ENCODE data around the gene OPN1MW3. TPM values are rescaled to one million over a fixed set of nuclear protein-coding genes. Genes with fewer than 3 reads are reported as not detected.
A peak's percentile ranks its signal among the peaks of the same experiment; 100 is the strongest.
"Not testable (repeated sequence)": the region's sequence is repeated elsewhere in the genome, so short reads cannot be mapped to it uniquely, and the experiment has no call there.

OPN1MW3 gene
- not detected for total RNA-seq
- not detected for polyA plus RNA-seq
- long read RNA-seq, donor 1: 0 reads
- long read RNA-seq, donor 2: 0 reads
- long read RNA-seq, donor 3: 0 reads
- long read RNA-seq, donor 4: 0 reads
- long read RNA-seq, donor 5: 0 reads

DNA sequence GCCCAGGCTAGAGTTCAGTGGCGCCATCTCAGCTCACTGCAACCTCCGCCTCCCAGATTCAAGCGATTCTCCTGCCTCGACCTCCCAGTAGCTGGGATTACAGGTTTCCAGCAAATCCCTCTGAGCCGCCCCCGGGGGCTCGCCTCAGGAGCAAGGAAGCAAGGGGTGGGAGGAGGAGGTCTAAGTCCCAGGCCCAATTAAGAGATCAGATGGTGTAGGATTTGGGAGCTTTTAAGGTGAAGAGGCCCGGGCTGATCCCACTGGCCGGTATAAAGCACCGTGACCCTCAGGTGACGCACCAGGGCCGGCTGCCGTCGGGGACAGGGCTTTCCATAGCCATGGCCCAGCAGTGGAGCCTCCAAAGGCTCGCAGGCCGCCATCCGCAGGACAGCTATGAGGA lies at the start of gene OPN1MW3:
Gene OPN1MW3 (plus strand): TSS at position 301 of the 400 bp plus-strand sequence. CDS start 38 bp downstream, at position 339.
- not testable (repeated sequence) for H3K9ac ChIP-seq (ENCODE audit: insufficient read depth in 1 of 2, low read length in 2 of 2); H3K4me3 ChIP-seq; H3K4me1 ChIP-seq (ENCODE audit: control insufficient read depth in 5 of 5, insufficient read depth in 5 of 5, low read length in 5 of 5); H3K36me3 ChIP-seq (ENCODE audit: control insufficient read depth in 4 of 4, insufficient read depth in 4 of 4, low read length in 4 of 4); ATAC-seq (ENCODE audit: insufficient read depth, low FRiP score); H3K27ac ChIP-seq (ENCODE audit: low read depth in 1 of 2, low read length in 1 of 2); DNase-seq; H3K9me3 ChIP-seq (ENCODE audit: control insufficient read depth in 4 of 4, insufficient read depth in 3 of 4, low read length in 3 of 4); H3K27me3 ChIP-seq (ENCODE audit: control insufficient read depth in 3 of 3, insufficient read depth in 3 of 3, low read length in 2 of 3)
- no CpG with 5 or more reads among the region's 17 CpGs for WGBS, 2 donors

DNA sequence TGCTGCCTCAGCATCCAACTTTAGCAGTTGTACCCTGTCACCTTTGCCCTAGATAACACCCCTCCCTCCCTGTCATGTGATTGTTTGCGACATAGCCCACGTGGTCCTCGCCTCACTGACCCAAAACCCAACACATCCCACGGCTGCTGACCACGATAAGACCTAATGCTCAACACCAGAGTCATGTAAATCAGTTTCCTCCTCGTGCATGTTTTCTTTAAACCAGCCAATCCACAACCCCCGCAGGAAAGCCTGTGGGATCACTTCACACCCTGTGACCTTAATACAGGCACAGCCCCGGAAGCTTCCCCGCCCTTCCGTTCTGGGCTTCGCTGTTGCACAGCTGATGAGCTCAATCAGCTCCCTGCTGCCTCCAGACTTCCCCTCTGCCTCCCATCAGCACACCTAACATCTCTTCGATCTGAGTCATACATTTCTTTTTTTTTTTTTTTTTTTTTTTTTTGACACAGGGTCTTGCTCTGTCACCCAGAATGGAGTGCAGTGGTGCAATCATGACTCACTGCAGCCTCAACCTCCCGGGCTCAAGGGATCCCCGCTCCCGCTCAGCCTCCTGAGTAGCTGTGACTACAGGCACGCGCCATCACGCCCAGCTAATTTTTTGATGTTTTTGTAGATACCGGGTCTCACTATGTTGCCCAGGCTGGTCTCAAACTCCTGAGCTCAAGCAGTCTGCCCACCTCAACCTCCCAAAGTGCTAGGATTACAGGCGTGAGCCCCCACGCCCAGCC lies 47.5 kb upstream of the OPN1MW3 start:
- not testable (repeated sequence) for H3K27ac ChIP-seq (ENCODE audit: low read depth in 1 of 2, low read length in 1 of 2)
- WGBS, 2 donors: no CpG with 5 or more reads among the region's 21 CpGs
- peak; percentile 83 for ATAC-seq (ENCODE audit: insufficient read depth, low FRiP score)

DNA sequence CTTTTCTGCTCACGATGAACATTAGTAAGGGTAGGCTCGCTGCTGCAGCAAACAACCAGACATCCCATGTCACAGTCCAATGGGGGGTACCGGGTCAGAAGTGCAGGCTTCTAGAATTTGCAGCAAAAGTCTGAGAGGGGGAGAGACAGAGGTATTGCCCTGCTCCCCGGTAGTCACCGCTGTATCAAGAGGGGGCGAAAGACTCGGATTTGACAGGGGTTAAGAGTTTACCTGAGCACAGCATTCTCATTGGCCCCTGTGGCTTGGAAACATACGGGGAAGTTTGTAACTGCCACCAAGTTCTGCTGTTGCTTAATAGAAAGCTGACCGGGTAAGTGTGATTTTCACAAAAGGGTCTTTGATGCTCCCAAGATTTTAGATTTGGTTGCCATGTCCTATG lies 46.3 kb upstream of the OPN1MW3 start:
- WGBS, 2 donors: 76 to 81% methylated on average over 3 to 5 of the region's 9 CpGs
- not testable (repeated sequence) for H3K36me3 ChIP-seq (ENCODE audit: control insufficient read depth in 4 of 4, insufficient read depth in 4 of 4, low read length in 4 of 4); DNase-seq; ATAC-seq (ENCODE audit: insufficient read depth, low FRiP score); H3K9ac ChIP-seq (ENCODE audit: insufficient read depth in 1 of 2, low read length in 2 of 2); H3K27me3 ChIP-seq (ENCODE audit: control insufficient read depth in 3 of 3, insufficient read depth in 3 of 3, low read length in 2 of 3); H3K27ac ChIP-seq (ENCODE audit: low read depth in 1 of 2, low read length in 1 of 2); H3K9me3 ChIP-seq (ENCODE audit: control insufficient read depth in 4 of 4, insufficient read depth in 3 of 4, low read length in 3 of 4); H3K4me1 ChIP-seq (ENCODE audit: control insufficient read depth in 5 of 5, insufficient read depth in 5 of 5, low read length in 5 of 5); H3K4me3 ChIP-seq

More for the DNA sequence above, 47.5 kb upstream of the OPN1MW3 start:
- H3K9ac ChIP-seq (ENCODE audit: insufficient read depth in 1 of 2, low read length in 2 of 2); H3K27me3 ChIP-seq (ENCODE audit: control insufficient read depth in 3 of 3, insufficient read depth in 3 of 3, low read length in 2 of 3); DNase-seq; H3K9me3 ChIP-seq (ENCODE audit: control insufficient read depth in 4 of 4, insufficient read depth in 3 of 4, low read length in 3 of 4); H3K4me1 ChIP-seq (ENCODE audit: control insufficient read depth in 5 of 5, insufficient read depth in 5 of 5, low read length in 5 of 5); H3K4me3 ChIP-seq; H3K36me3 ChIP-seq (ENCODE audit: control insufficient read depth in 4 of 4, insufficient read depth in 4 of 4, low read length in 4 of 4): not testable (repeated sequence)

DNA sequence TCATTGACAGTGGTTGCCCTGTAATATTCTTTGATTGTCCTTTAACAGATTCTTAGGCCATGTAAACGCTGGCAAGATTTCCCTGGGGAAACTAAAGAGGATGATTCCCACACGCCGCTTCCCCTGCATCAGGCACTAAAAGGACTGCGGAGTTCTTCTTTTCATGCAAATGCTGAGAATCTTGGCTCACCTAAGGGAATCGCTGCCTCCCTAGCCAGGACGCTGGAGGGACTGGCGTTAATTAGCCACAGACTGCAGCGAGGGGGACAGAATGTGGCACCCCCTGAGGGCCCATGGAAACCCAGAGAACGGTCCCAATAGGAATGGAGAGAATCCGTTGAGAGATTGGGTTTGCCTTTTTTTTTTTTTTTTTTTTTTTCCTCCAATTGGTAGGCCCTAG lies 45.9 kb upstream of the OPN1MW3 start:
- not testable (repeated sequence) for H3K9me3 ChIP-seq (ENCODE audit: control insufficient read depth in 4 of 4, insufficient read depth in 3 of 4, low read length in 3 of 4); H3K27me3 ChIP-seq (ENCODE audit: control insufficient read depth in 3 of 3, insufficient read depth in 3 of 3, low read length in 2 of 3); H3K9ac ChIP-seq (ENCODE audit: insufficient read depth in 1 of 2, low read length in 2 of 2); H3K27ac ChIP-seq (ENCODE audit: low read depth in 1 of 2, low read length in 1 of 2); H3K4me1 ChIP-seq (ENCODE audit: control insufficient read depth in 5 of 5, insufficient read depth in 5 of 5, low read length in 5 of 5); ATAC-seq (ENCODE audit: insufficient read depth, low FRiP score); H3K4me3 ChIP-seq; DNase-seq; H3K36me3 ChIP-seq (ENCODE audit: control insufficient read depth in 4 of 4, insufficient read depth in 4 of 4, low read length in 4 of 4)
- no CpG with 5 or more reads among the region's 10 CpGs for WGBS, 2 donors

DNA sequence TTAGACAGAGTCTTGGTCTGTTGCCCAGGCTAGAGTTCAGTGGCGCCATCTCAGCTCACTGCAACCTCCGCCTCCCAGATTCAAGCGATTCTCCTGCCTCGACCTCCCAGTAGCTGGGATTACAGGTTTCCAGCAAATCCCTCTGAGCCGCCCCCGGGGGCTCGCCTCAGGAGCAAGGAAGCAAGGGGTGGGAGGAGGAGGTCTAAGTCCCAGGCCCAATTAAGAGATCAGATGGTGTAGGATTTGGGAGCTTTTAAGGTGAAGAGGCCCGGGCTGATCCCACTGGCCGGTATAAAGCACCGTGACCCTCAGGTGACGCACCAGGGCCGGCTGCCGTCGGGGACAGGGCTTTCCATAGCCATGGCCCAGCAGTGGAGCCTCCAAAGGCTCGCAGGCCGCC lies 37.9 kb upstream of the OPN1MW3 start, which contains the start of gene OPN1MW2:
Gene OPN1MW2 (plus strand): TSS at position 301 of the 400 bp plus-strand sequence. CDS start 60 bp downstream, at position 361.
- not testable (repeated sequence) for H3K27me3 ChIP-seq (ENCODE audit: control insufficient read depth in 3 of 3, insufficient read depth in 3 of 3, low read length in 2 of 3); H3K4me1 ChIP-seq (ENCODE audit: control insufficient read depth in 5 of 5, insufficient read depth in 5 of 5, low read length in 5 of 5); ATAC-seq (ENCODE audit: insufficient read depth, low FRiP score); H3K4me3 ChIP-seq; DNase-seq; H3K9ac ChIP-seq (ENCODE audit: insufficient read depth in 1 of 2, low read length in 2 of 2); H3K27ac ChIP-seq (ENCODE audit: low read depth in 1 of 2, low read length in 1 of 2); H3K9me3 ChIP-seq (ENCODE audit: control insufficient read depth in 4 of 4, insufficient read depth in 3 of 4, low read length in 3 of 4); H3K36me3 ChIP-seq (ENCODE audit: control insufficient read depth in 4 of 4, insufficient read depth in 4 of 4, low read length in 4 of 4)
- WGBS, 2 donors: no CpG with 5 or more reads among the region's 16 CpGs

DNA sequence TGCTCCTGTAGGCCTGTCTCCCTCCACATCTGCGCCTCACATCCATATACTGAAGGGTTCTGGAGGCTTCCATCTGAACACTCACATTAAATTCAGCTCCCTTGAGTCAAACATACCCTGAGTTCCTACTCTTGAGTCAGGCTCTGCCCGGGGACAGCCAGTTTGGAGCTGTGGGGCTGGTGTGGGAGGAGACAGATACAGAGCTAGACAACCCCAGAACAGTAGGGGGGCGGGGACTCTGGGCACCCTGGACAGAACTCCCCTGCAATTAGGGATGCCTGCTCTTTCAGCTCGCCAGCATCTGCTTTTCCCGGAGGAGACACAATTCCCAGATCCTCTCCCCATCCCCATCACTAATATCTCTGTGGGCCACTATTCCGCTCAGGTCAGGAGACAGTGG lies 32.1 kb upstream of the OPN1MW3 start:
- ATAC-seq (ENCODE audit: insufficient read depth, low FRiP score); H3K4me1 ChIP-seq (ENCODE audit: control insufficient read depth in 5 of 5, insufficient read depth in 5 of 5, low read length in 5 of 5); DNase-seq; H3K27ac ChIP-seq (ENCODE audit: low read depth in 1 of 2, low read length in 1 of 2); H3K9me3 ChIP-seq (ENCODE audit: control insufficient read depth in 4 of 4, insufficient read depth in 3 of 4, low read length in 3 of 4); H3K4me3 ChIP-seq; H3K36me3 ChIP-seq (ENCODE audit: control insufficient read depth in 4 of 4, insufficient read depth in 4 of 4, low read length in 4 of 4); H3K27me3 ChIP-seq (ENCODE audit: control insufficient read depth in 3 of 3, insufficient read depth in 3 of 3, low read length in 2 of 3); H3K9ac ChIP-seq (ENCODE audit: insufficient read depth in 1 of 2, low read length in 2 of 2): not testable (repeated sequence)
- WGBS, 2 donors: no CpG with 5 or more reads among the region's 6 CpGs

DNA sequence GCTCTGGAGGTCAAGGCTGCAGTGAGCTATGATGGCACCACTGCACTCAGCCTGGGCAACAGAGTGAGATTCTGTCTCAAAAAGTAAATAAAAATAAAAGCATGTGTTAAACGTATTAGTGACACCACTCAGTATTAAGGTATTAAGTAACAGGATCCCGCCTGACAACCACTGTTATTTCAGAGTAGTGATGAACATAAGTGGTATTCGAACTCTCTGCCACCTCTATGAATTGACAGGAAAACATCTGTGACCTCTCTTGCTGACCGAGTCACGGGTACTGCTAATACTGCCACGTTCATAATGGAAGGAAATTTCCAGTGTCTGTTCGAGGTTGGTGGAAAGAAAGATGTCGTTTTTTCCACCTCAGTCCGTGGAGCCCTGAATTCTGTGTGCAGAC lies 30.7 kb upstream of the OPN1MW3 start:
- not testable (repeated sequence) for H3K9ac ChIP-seq (ENCODE audit: insufficient read depth in 1 of 2, low read length in 2 of 2); H3K4me3 ChIP-seq; H3K27ac ChIP-seq (ENCODE audit: low read depth in 1 of 2, low read length in 1 of 2); H3K36me3 ChIP-seq (ENCODE audit: control insufficient read depth in 4 of 4, insufficient read depth in 4 of 4, low read length in 4 of 4); H3K27me3 ChIP-seq (ENCODE audit: control insufficient read depth in 3 of 3, insufficient read depth in 3 of 3, low read length in 2 of 3); H3K9me3 ChIP-seq (ENCODE audit: control insufficient read depth in 4 of 4, insufficient read depth in 3 of 4, low read length in 3 of 4); H3K4me1 ChIP-seq (ENCODE audit: control insufficient read depth in 5 of 5, insufficient read depth in 5 of 5, low read length in 5 of 5); ATAC-seq (ENCODE audit: insufficient read depth, low FRiP score); DNase-seq
- WGBS, 2 donors: no CpG with 5 or more reads among the region's 9 CpGs

DNA sequence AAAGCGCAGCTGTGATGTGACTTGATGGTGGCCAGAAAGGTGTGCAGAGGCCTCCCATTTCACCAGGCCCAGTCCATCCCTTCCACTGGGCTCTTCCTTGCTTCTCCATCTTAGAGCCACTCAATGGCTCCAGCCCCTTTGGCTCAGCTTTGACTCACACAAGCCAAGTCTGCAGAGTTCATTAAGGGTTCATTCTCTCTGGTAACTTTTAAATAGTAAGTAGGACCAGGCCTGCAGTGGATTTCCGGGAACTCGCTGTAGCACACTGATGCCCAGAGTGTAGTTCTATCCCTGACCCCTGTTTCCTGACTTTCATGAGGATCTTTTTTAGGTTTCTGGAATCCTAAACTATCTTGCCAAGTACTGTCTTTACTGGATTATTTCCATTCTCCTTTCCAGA lies 25.9 kb upstream of the OPN1MW3 start:
- H3K9ac ChIP-seq (ENCODE audit: insufficient read depth in 1 of 2, low read length in 2 of 2); H3K4me3 ChIP-seq; ATAC-seq (ENCODE audit: insufficient read depth, low FRiP score); DNase-seq; H3K4me1 ChIP-seq (ENCODE audit: control insufficient read depth in 5 of 5, insufficient read depth in 5 of 5, low read length in 5 of 5); H3K27me3 ChIP-seq (ENCODE audit: control insufficient read depth in 3 of 3, insufficient read depth in 3 of 3, low read length in 2 of 3); H3K9me3 ChIP-seq (ENCODE audit: control insufficient read depth in 4 of 4, insufficient read depth in 3 of 4, low read length in 3 of 4); H3K36me3 ChIP-seq (ENCODE audit: control insufficient read depth in 4 of 4, insufficient read depth in 4 of 4, low read length in 4 of 4); H3K27ac ChIP-seq (ENCODE audit: low read depth in 1 of 2, low read length in 1 of 2): not testable (repeated sequence)
- WGBS, 2 donors: no CpG with 5 or more reads among the region's 3 CpGs
